Measurements from ENCODE around the gene TSPEAR. TPM values are rescaled to one million over a fixed set of nuclear protein-coding genes. Genes with fewer than 3 reads are reported as not detected.
A peak's percentile ranks its signal among the peaks of the same experiment; 100 is the strongest.

TSPEAR gene
- total RNA-seq, 1 donor: not detected

DNA sequence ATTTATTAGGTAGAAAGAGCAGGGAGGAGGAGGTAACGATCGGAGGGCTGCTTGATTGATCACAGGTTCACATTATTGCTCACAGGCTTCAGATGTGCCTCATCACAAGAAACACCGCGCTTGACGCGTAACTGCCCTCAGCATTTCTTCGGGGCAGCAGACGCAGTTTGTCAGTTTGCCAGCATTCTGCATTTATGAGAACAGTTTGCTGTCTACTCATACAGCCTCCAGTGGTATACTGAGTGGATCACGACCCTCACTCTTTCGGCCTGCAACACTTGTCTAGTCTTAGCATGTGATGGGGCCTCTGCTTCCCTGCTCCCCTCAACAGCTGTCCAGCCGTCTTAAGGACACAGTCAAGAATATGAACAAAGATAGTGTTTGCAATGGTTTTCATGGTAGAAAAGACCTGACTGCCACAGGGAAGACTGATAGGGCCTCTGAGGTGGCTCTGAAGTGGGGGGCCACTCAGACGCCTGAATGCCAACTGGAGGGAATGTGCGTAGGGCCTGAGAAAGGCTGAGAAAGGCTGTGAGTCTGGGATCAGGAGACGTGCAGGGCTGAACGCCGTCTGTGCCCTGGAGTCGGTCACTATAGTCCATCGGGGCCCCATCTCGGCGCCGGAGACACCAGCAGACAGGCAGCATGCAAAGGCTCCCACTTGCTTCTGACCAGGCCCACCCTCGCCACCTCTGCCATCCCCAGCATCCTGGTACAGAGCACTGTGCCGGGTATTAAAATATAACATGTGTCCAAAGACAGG, 45.2 kb upstream of the TSPEAR start:
- DNase-seq (ENCODE audit: low read depth): no peak
- TF ChIP-seq, protein P1, sequence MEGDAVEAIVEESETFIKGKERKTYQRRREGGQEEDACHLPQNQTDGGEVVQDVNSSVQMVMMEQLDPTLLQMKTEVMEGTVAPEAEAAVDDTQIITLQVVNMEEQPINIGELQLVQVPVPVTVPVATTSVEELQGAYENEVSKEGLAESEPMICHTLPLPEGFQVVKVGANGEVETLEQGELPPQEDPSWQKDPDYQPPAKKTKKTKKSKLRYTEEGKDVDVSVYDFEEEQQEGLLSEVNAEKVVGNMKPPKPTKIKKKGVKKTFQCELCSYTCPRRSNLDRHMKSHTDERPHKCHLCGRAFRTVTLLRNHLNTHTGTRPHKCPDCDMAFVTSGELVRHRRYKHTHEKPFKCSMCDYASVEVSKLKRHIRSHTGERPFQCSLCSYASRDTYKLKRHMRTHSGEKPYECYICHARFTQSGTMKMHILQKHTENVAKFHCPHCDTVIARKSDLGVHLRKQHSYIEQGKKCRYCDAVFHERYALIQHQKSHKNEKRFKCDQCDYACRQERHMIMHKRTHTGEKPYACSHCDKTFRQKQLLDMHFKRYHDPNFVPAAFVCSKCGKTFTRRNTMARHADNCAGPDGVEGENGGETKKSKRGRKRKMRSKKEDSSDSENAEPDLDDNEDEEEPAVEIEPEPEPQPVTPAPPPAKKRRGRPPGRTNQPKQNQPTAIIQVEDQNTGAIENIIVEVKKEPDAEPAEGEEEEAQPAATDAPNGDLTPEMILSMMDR (IDR thresholded peaks at IDR 0.05; ENCODE audit: insufficient read depth, low read length): no peak
- H3K4me3 ChIP-seq (ENCODE audit: low read depth, low read length): no peak overlapping the region

DNA sequence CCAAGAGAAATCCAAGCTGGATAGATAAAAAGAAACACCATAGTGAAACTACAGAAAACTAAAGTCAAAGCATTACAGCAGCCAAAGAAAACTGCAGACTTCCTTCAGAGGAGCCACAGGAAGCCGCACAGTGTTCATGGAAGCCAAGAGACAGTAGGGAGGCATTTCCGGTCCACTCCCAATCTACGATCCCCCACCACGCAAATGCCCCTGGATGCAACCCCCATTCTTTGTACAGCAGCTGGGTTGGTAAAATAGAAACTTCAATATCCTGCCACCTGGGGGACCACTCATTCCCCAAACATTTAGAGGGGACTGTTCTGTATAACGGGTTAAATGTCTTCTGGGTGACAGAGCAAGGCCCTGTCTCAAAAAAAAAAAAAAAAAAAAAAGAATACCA, 43.9 kb upstream of the TSPEAR start:
- TF ChIP-seq, protein P1 (IDR thresholded peaks at IDR 0.05; ENCODE audit: insufficient read depth, low read length): no peak
- peak; percentile 44 for DNase-seq (ENCODE audit: low read depth)
- no peak overlapping the region for H3K4me3 ChIP-seq (ENCODE audit: low read depth, low read length)

DNA sequence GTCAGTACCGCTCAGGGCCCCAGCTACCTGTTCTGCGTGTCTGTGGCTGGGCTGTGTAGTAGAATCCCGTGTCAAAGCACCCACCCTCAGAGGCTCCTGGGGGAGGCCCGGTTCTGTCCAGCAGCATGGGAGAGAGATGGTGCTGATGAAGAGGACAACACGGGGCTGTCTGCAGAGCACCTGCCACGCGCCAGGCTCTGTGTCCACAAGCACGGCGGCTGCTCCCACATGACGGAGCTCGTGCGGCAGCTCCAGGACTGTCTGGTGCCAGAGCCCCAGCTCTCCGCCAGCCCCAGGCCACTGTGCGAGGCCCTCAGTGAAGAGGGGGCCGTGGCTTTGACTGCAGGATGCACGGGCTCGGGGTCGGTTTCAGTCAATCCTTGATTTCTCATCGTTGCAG, 42.0 kb upstream of the TSPEAR start:
- no peak for DNase-seq (ENCODE audit: low read depth)
- H3K4me3 ChIP-seq (ENCODE audit: low read depth, low read length): no peak overlapping the region
- TF ChIP-seq, protein P1 (IDR thresholded peaks at IDR 0.05; ENCODE audit: insufficient read depth, low read length): no peak

DNA sequence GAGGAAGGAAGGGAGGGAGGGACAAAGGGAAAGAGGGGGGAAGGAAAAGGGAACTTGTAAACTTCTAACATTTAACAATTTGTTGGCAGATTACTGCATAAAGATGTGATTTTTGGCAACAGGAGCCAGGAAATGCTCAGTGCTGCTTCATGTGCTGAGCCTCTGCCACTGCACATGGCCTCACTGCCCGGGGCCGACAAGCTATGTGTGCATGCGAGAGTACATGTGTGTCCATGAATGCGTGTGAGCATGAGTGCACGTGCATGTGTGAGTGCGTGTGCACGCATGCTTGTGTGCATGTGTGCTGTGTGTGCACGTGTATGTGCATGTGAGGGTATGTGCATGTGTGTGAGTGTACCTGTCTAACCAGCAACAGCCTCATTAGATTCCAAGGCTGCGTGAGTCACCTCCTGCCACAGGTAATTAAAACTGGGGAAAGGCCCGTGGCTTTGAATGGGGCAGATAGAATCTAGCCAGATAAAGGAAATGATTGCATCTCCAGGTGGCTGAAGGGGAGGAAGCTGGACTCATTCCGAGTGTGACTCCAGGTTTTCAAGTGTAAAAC, 41.4 kb upstream of the TSPEAR start:
- no peak overlapping the region for H3K4me3 ChIP-seq (ENCODE audit: low read depth, low read length)
- peak; percentile 27 for DNase-seq (ENCODE audit: low read depth)
- TF ChIP-seq, protein P1 (IDR thresholded peaks at IDR 0.05; ENCODE audit: insufficient read depth, low read length): peak; percentile 34

DNA sequence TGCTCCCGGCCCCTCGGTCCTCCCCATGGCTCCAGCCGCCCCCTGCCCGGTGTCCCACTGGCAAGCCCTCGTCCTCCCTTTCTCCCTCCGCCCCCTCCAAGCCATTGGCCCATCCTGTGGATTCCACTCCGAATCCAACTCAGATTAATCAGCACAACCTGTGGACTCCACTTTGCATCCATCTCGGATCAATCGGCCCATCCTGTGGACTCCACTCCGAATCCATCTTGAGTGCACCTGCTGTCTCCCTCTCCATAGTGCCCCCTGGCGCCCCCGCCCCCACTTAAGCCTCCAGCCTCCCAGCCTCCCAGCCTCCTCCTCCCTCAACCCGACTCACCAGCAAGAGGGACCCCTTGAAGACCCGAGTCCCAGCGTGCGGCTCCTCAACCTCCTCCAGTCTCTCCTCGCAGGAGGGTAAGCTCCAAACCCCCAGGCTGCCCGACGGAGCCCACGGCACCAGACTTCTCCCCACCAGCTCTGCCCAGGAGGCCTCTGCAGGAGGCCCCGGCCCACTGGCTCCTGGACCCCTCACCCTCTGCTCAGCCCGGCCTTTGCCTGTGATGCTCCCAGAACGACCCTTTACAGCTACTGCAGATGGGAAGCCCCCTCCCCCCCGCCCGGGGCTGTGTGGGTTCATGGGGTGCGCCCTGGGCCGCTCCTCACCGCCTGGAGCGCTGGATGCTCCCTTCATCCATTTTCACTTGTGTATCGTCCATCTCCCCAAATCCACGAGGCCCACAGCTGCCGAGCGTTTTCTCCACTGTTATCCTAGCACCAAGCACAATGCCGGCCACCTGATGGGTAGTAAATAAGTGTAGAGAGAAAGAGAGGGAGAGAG, 40.6 kb upstream of the TSPEAR start:
- DNase-seq (ENCODE audit: low read depth): no peak
- TF ChIP-seq, protein P1 (IDR thresholded peaks at IDR 0.05; ENCODE audit: insufficient read depth, low read length): no peak
- no peak overlapping the region for H3K4me3 ChIP-seq (ENCODE audit: low read depth, low read length)

DNA sequence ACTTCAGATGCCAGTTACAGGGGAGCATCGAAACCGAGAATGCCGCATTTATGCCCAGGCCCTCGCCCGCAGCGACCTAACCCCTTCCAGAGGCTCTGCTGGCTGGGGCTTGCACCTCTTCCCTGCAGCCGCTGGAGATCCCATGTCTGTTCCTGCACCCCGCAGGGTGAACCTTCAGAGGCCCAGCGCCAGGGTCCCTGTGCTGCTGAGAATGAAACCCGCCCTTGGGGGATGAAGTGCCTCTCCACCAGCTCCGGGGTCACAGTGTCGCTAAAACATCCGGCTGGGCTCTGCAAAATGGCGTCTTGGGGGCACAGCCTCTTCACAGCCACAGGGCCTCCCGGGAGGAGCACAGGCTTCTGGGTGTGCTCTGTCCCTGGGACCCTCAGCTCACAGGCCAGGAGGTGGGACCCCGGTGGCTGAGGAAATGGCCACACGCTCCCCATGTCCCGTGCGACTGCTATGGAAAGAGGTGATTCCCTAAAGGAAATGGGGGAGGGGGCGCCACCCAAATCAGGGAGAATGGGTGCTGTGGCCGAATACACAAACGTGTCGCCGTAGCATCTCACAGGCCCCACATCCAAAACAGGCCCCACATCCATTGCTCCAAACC, 39.9 kb upstream of the TSPEAR start:
- TF ChIP-seq, protein P1 (IDR thresholded peaks at IDR 0.05; ENCODE audit: insufficient read depth, low read length): no peak
- H3K4me3 ChIP-seq (ENCODE audit: low read depth, low read length): no peak overlapping the region
- DNase-seq (ENCODE audit: low read depth): no peak
